ENCODE data around the gene COMTD1. TPM values are rescaled to one million over a fixed set of nuclear protein-coding genes. Genes with fewer than 3 reads are reported as not detected.

COMTD1 gene
- total and polyA plus RNA-seq, 10 of the 15 experiments (the other 5 are each of a cell fraction or from before 2014, with no cell fraction given), result 0.39 to 64.3 (median 26.0) TPM

- no peaks in the 10 kb centered on the region for H3K36me3 ChIP-seq (ENCODE audit: control insufficient read depth in 2 of 2, insufficient read depth in 2 of 2, low read length in 1 of 2)
- DNase-seq (ENCODE audit: low read depth, low spot score) (no peak), FAIRE-seq (no peak), ATAC-seq (no peak)
- H3K4me2 ChIP-seq (ENCODE audit: control insufficient read depth, insufficient read depth), result no peak overlapping the region
- no TSS peak for BruUV-seq (replicated peaks)
- CTCF ChIA-PET, result interaction anchor here (0.7 to 3.2 kb wide), 2 partner anchors 14 to 247 kb away, joined by 3 to 12 read pairs; no protein-coding TSS in a partner anchor
- no peak overlapping the region for H3K27ac ChIP-seq (ENCODE audit: control insufficient read depth, insufficient read depth)
- H3K4me1 ChIP-seq (ENCODE audit: control insufficient read depth, insufficient read depth, low read length), result no peaks in the 10 kb centered on the region
- POLR2A ChIA-PET, result no interaction called here
- H4K20me1 ChIP-seq (ENCODE audit: control insufficient read depth, insufficient read depth), result no peaks in the 10 kb centered on the region
- H3K9ac ChIP-seq (ENCODE audit: control insufficient read depth, insufficient read depth, low read length), result no peak overlapping the region
- 48% methylated on average over 1 of the region's 1 CpG for WGBS (ENCODE audit: insufficient coverage, insufficient replicate concordance, low lambda C conversion rate, missing lambda C conversion rate)
- no peaks in the 10 kb centered on the region for H3K27me3 ChIP-seq (replicated peaks in 1 of 2; ENCODE audit: control insufficient read depth in 2 of 2, insufficient read depth in 2 of 2, low read length in 1 of 2)
- intact Hi-C loops (cut with micrococcal nuclease; ENCODE audit: unreplicated experiment), result no loop called here
- SMC1A ChIA-PET (ENCODE audit: uncharacterized antibody, unreplicated experiment), result no interaction called here
- no peaks in the 10 kb centered on the region for H3K9me3 ChIP-seq (replicated peaks; ENCODE audit: control insufficient read depth, insufficient read depth, low read length)
- TF ChIP-seq SMAD5 (IDR thresholded peaks at IDR 0.05; ENCODE audit: low read depth) (no peak), POLR2AphosphoS2 (IDR thresholded peaks at IDR 0.05; ENCODE audit: low read depth, low read length) (no peak)
- H2AFZ ChIP-seq (ENCODE audit: control insufficient read depth, low read depth, low read length), result no peak overlapping the region
- H3K4me3 ChIP-seq, result no peak overlapping the region
- H3K79me2 ChIP-seq (ENCODE audit: control insufficient read depth, insufficient read depth, low read length), result no peaks in the 10 kb centered on the region
- in situ Hi-C loops (cut with MboI), result no loop called here
- RAD21 ChIA-PET (ENCODE audit: unreplicated experiment), result no interaction called here
Observed at GRCh38 chr10:75202321-75203045, 33.3 kb downstream of the COMTD1 start.

GRCh38 chr10:75201793-75202307 lies 33.9 kb downstream of the COMTD1 start:
- ChIA-PET CTCF (interaction anchor here (3.2 kb wide), 1 partner anchor 14 kb away, joined by 12 read pairs; no protein-coding TSS in a partner anchor), POLR2A (no interaction called here), SMC1A (ENCODE audit: uncharacterized antibody, unreplicated experiment) (no interaction called here), RAD21 (ENCODE audit: unreplicated experiment) (no interaction called here)
- TF ChIP-seq CUX1 (IDR thresholded peaks at IDR 0.05; ENCODE audit: insufficient replicate concordance, low read depth, low read length) (no peak), ZNF274 (IDR thresholded peaks at IDR 0.05; ENCODE audit: insufficient read depth, insufficient read length) (no peak), TAF1 (IDR thresholded peaks at IDR 0.05; ENCODE audit: borderline replicate concordance, low read depth, low read length) (no peak), FOXM1 (IDR thresholded peaks at IDR 0.05; ENCODE audit: low read depth, low read length) (no peak), SMARCA5 (IDR thresholded peaks at IDR 0.05) (no peak), MYC (IDR thresholded peaks at IDR 0.05; ENCODE audit: insufficient read depth, insufficient read length, insufficient replicate concordance, low read length, severe bottlenecking) (no peak), FOS (IDR thresholded peaks at IDR 0.05; ENCODE audit: borderline replicate concordance, extremely low read depth, insufficient read length) (no peak)
- Histone ChIP-seq H3K9ac (ENCODE audit: control insufficient read depth, insufficient read depth, low read length) (no peak overlapping the region), H3K4me3 (no peak overlapping the region), H3K36me3 (ENCODE audit: control insufficient read depth in 2 of 2, insufficient read depth in 2 of 2, low read length in 1 of 2) (no peaks in the 10 kb centered on the region), H3K9me3 (replicated peaks; ENCODE audit: control insufficient read depth, insufficient read depth, low read length) (no peaks in the 10 kb centered on the region), H3K4me2 (ENCODE audit: control insufficient read depth, insufficient read depth) (no peak overlapping the region), H3K4me1 (ENCODE audit: control insufficient read depth, insufficient read depth, low read length) (no peaks in the 10 kb centered on the region), H3K27ac (ENCODE audit: control insufficient read depth, insufficient read depth) (no peak overlapping the region), H3K79me2 (ENCODE audit: control insufficient read depth, insufficient read depth, low read length) (no peaks in the 10 kb centered on the region), H2AFZ (ENCODE audit: control insufficient read depth, low read depth, low read length) (no peak overlapping the region), H4K20me1 (ENCODE audit: control insufficient read depth, insufficient read depth) (no peaks in the 10 kb centered on the region), H3K27me3 (replicated peaks in 1 of 2; ENCODE audit: control insufficient read depth in 2 of 2, insufficient read depth in 2 of 2, low read length in 1 of 2) (no peaks in the 10 kb centered on the region)
- in situ Hi-C loops (cut with MboI) (no loop called here), intact Hi-C loops (cut with micrococcal nuclease; ENCODE audit: unreplicated experiment) (no loop called here)
- no peak for FAIRE-seq
- 64% methylated on average over 9 of the region's 9 CpGs for WGBS (ENCODE audit: insufficient coverage, insufficient replicate concordance, low lambda C conversion rate, missing lambda C conversion rate)
- DNase-seq (ENCODE audit: low read depth, low spot score), result no peak
- no peak for ATAC-seq
- BruUV-seq (replicated peaks), result no TSS peak

Data from GM12878 (cell line).